GM19240 (cell line): ENCODE measurements around the gene ERCC6L.
"Not testable (repeated sequence)": the region's sequence is repeated elsewhere in the genome, so short reads cannot be mapped to it uniquely, and the experiment has no call there.

ENCODE experiments used
- DNase-seq: peaks from one replicate; pipeline ENCODE4 v3.0.0; 2011; ENCODE audit warnings: low spot score; ENCODE audit not compliant: insufficient read length

The ERCC6L gene

DNA sequence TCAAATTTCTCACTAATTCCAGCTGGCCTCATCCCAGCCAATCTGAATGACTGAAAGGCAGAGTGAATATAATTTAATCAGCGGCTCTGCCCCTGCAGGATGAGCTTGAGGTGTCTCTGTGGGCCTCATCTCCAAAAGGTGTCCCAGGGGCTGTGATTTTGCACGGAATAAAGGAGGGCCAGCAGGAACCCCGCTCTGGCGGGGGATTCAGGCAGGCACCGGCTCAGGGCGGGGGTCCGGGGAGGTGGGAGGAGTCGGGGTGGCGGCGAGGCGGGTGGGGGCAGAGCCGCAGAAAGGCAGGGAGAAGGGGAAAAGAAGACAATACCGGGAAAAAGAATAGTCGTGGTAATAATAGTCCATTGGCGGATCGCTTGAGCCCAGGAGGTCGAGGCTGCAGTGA lies 16.0 kb upstream of the ERCC6L start:
- DNase-seq, result no peak

GRCh38 chrX:72253686-72254085 lies 14.9 kb upstream of the ERCC6L start:
- no peak for DNase-seq

GRCh38 chrX:72247206-72247942 lies 8.5 kb upstream of the ERCC6L start:
- no peak for DNase-seq

GRCh38 chrX:72245461-72246089 lies 6.7 kb upstream of the ERCC6L start:
- DNase-seq, result peak; percentile 35

DNA sequence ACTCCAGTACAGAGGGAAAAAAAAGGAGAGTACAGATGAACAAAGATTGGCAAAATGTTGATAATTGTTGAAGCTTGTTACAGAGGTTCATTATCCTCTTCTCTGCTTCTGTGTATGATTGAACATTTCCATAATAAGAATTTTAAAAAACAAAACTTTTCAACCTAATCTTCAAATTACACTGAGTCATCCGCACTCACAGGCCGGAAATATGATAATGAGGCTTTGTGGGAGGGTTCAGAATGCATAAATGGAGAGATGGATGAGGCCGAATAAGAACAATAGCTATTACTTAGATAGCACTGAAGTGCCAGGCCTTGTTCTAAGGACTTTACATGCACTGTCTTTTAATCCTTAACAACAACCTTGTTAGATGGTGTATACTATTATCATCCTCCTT lies 4.6 kb upstream of the ERCC6L start:
- no peak for DNase-seq

DNA sequence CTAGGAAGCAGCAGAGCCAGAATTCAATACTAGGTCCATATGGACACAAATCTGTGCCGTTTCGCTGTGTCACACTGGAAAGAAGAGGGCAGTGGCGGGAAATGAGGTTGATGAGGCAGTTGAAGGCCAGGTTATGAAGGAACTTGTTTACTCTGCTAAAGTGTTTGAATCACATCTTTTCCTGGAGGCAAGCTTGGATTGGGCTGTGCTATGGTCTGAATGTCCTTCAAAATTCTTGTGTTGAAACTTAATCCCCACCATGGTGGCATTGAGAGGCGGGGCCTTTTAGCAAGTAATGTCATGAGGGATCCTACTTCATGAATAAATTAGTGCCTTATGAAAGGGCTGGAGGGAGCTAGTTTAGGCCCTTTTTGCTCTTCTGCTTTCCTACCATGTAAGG lies 2.1 kb upstream of the ERCC6L start:
- DNase-seq, result no peak

GRCh38 chrX:72238183-72238582 lies 644 bp downstream of the ERCC6L start:
- DNase-seq, result no peak

DNA sequence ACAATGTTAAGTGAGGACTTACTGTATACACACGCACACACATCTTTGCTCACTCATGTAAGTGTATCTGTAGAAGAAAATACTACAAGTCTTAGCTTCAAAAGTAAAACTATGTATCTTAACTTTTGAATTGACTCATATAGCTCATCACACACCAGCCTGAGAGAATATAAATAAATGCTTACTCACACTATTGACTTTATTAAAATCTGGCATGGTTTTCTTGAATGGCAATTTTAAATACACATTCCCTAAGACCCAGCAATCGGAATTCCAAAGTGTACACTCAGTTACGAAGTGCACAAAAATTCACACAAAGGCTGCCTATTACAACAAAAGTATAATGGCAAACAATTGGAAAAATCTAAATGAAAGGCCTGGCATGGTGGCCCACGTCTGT lies 2.0 kb downstream of the ERCC6L start:
- DNase-seq, result no peak

- no peak for DNase-seq
Observed at GRCh38 chrX:72230290-72230689, 8.5 kb downstream of the ERCC6L start.

DNA sequence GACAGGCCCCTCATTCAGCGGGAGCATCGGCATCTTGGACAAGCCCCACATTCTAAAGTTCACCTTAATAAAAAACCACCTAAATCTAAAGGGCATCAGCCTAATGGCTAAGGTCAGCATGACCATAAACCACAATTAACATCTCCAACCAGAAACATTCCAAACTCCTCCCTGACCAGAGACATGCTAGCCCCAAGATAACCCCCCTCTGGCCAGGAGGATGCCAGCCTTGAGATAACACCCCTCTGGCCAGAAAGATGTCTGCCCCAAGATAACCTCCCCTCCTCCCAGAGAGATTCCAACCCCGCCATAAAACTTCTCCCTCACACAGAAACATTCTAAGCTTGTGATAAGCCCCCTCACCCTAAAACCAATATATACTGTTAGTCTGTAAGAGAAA lies 18.5 kb downstream of the ERCC6L start:
- not testable (repeated sequence) for DNase-seq

- DNase-seq, result no peak
Observed at GRCh38 chrX:72216973-72217372, 21.9 kb downstream of the ERCC6L start.

DNA sequence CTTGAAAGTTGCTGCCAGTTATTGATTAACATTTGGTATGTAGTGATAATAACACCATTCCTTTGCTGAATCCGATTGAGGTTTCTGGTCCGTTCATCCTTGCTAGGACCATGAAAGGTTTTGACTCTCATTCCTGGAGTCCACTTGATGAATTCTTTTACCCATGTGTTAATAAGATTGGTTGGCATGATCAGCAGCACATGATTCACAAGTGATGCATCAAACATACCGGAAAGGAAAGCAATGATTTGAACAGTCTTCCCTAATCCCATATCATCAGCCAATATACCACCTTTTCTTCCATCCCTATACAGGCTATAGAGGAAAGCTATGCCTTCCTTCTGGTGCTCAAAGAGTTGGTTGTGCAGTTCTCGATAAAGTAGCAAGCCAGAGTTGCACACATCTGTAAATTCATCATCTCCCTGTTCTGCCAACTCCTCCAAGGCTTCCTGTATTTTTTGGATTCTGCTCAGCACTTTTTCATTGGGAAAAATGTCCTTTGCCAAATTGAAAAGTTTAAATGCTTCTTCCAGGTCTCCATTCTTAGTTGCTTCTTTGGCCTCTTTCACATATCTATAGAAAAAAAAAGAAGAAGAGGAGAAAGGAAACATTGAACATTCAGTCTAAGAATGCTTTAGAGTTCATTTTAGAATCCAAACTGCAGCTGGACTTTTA lies 30.6 kb downstream of the ERCC6L start:
- no peak for DNase-seq

DNA sequence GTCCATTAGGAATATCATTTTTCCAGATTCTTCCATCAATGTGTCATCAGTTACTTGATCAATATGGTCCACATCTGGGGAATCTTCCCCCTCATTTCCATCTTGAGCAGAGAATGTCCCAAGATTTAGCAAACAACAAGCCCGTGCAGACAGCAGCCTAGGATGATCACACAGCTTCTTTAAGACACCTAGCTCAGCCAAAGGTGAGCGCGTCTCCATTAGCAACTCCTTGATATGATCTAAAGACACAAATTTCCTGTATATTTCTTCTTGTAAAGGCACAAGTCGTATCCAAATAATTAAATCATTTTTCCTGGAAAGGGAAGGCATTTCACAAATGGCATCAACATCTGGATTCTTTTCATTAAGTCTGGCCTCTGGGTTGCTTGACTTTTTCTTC lies 31.5 kb downstream of the ERCC6L start:
- DNase-seq, result no peak

GRCh38 chrX:72205706-72206105 lies 33.1 kb downstream of the ERCC6L start:
- DNase-seq, result no peak

DNA sequence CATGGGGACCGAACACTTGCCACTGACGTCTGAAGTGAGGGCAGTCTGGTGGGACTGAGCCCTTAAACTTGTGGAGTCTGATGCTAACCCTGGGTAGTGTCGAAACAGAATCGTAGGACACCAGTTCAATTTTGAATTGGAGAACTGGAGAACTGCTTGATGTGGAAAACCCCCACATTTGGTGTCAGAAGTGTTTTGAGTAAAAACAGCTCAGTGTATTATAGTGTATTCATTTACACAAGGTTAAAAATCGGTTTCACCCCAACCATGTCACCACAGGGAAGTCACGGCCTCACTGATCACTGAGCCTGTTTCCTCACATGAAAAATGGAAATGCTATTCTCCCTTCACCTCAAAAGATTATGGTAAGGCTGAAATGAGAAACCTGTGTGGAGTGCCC lies 35.4 kb downstream of the ERCC6L start:
- DNase-seq, result no peak

DNA sequence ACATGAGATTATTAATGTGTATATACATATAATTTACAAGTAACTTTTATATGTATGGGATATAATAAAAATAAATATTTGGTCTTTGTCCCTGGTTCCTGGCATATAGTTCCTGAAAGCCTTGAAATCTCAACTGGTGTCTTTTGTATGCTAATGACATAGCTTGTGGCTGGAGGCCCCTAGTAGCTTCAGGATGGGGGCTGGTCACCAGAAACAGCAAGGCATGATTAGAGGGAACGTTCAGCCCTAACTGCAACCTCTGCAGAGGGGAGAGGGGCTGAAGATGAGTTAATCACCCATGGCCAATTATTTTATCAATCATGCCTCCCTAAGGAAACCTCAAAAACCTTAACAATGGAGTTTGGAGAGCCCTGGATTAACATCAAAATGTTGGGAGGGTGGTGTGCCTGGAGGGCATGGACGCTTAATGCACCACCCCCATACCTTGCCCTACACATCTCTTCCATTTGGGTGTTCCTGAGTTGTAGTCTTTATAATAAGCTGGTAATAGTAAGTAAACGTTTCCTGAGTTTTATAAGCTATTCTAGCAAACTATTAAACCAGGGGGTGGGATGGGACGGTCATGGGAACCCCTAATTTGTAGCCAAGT lies 35.9 kb downstream of the ERCC6L start:
- no peak for DNase-seq

DNA sequence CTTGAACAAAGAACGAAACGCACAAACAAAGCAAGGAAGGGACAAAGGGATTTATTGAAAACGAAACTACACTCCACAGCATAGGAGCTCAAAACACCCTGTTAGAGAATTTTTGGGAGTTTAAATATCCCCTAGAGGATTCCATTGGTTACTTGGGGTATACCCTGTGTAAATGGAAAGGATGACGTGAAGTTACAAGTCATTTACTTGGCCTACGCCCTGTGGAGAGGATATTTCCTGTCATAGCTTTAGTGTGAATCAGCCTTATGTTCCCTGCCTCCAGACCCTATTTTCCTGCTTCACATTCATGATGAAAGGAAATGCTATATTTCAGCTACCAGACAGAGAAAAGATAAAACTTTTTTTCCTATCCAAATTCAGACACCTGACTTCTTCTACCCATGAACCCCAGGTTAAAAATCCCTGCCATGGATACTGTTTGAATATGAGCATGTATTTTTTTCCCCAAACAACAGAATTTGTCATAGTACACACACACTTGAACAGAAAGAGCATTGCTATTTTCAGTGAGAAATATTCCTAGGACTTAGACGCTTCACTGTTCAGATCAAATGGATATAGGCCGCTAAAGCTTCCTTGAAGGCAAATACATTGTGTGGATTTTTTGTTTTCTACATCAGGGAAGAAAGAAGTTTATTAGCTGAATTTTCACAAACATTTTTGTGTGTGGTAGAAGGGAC lies 36.8 kb downstream of the ERCC6L start:
- DNase-seq, result no peak

GRCh38 chrX:72182924-72183323 lies 55.9 kb downstream of the ERCC6L start:
- no peak for DNase-seq

GRCh38 chrX:72181178-72182125 lies 57.4 kb downstream of the ERCC6L start, which contains the start of gene PIN4:
Gene PIN4 (plus strand): TSS chrX:72181757. CDS start chrX:72181786, 29 bp downstream.
- peak; percentile 79 for DNase-seq

DNA sequence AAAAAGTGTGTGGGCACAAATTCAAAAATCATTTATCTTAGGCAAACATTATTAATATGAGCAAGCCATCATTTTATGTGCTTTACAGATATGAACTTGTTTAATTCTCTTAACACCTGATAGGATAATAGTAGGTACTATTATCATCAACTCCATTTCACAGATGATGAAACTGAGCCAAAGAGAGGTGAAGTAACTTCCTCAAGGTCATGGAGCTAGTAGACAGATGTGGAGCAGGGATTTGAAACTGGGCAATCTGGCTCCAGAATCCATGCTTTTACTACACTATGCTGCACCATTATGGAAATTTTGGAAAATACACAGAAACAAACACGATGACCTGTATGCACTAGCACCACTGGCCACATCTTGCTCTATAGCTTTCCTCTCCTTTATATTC lies 58.3 kb downstream of the ERCC6L start:
- no peak for DNase-seq
